Mesendoderm (in vitro differentiated cells): ENCODE results near the gene PNP.

ENCODE experiments used
- DNase-seq: peaks from one replicate; pipeline ENCODE4 v3.0.0; 2013
- H2AK5ac ChIP-seq: 2 replicates; pipeline ENCODE4 v1.6.1; 2013; ENCODE audit warnings: low read length, inconsistent platforms
- H2BK120ac ChIP-seq: 2 replicates; pipeline ENCODE4 v1.6.1; 2013; ENCODE audit warnings: low read depth, mild to moderate bottlenecking, low read length, moderate library complexity, mixed read lengths
- H2BK15ac ChIP-seq: replicated peaks from 2 replicates; pipeline ENCODE4 v1.6.1; 2013; ENCODE audit warnings: low read depth, mild to moderate bottlenecking, moderate library complexity
- H2BK5ac ChIP-seq: 2 replicates; pipeline ENCODE4 v1.6.1; 2013; ENCODE audit warnings: low read length, inconsistent platforms
- H3K18ac ChIP-seq: 2 replicates; pipeline ENCODE4 v1.6.1; 2013; ENCODE audit warnings: mild to moderate bottlenecking, low read length, mixed read lengths
- H3K23ac ChIP-seq: one replicate; pipeline ENCODE4 v1.6.1; 2013; ENCODE audit warnings: low read length
- H3K27ac ChIP-seq: 2 replicates; pipeline ENCODE4 v1.5.1; 2013; ENCODE audit warnings: low read depth, mild to moderate bottlenecking, inconsistent platforms, low read length, moderate library complexity
- H3K27me3 ChIP-seq: 2 replicates; pipeline ENCODE4 v1.6.1; 2013; ENCODE audit warnings: low read length, control low read depth, mild to moderate bottlenecking, inconsistent platforms; ENCODE audit not compliant: insufficient read depth, poor library complexity
- H3K36me3 ChIP-seq: 2 replicates; pipeline ENCODE4 v1.6.1; 2013; ENCODE audit warnings: low read length, inconsistent platforms; ENCODE audit not compliant: control insufficient read depth, insufficient read depth
- H3K4ac ChIP-seq: one replicate; pipeline ENCODE4 v1.6.1; 2013; ENCODE audit warnings: low read depth, mild to moderate bottlenecking, low read length, moderate library complexity
- H3K4me1 ChIP-seq: 2 replicates; pipeline ENCODE4 v1.6.1; 2013; ENCODE audit warnings: low read depth, low read length, inconsistent platforms; ENCODE audit not compliant: control insufficient read depth
- H3K4me2 ChIP-seq: 2 replicates; pipeline ENCODE4 v1.6.1; 2013; ENCODE audit warnings: low read length
- H3K4me3 ChIP-seq: 2 replicates; pipeline ENCODE4 v1.5.1; 2013; ENCODE audit warnings: mild to moderate bottlenecking, low read length
- H3K56ac ChIP-seq: one replicate; pipeline ENCODE4 v1.6.1; 2013; ENCODE audit warnings: low read length
- H3K79me1 ChIP-seq: 2 replicates; pipeline ENCODE4 v1.6.1; 2013; ENCODE audit warnings: low read length, inconsistent platforms
- H3K79me2 ChIP-seq: 2 replicates; pipeline ENCODE4 v1.6.1; 2013; ENCODE audit warnings: mild to moderate bottlenecking, low read length; ENCODE audit not compliant: control insufficient read depth, insufficient read depth
- H3K9ac ChIP-seq: 2 replicates; pipeline ENCODE4 v1.6.1; 2013; ENCODE audit warnings: low read length, inconsistent platforms
- H4K5ac ChIP-seq: one replicate; pipeline ENCODE4 v1.6.1; 2013; ENCODE audit warnings: low read length
- H4K8ac ChIP-seq: one replicate; pipeline ENCODE4 v1.6.1; 2013; ENCODE audit warnings: low read depth, mild to moderate bottlenecking, control low read depth, low read length, moderate library complexity
- WGBS: extraction: QIAGEN DNeasy Blood & Tissue Kit; methylation state at CpG from one replicate; pipeline ENCODE4 v1.1.7; 2013; ENCODE audit warnings: low lambda C conversion rate, missing lambda C conversion rate; ENCODE audit not compliant: insufficient coverage; ENCODE audit errors: extremely low coverage; 5-methylcytosine and 5-hydroxymethylcytosine counted together

Gene PNP

DNA sequence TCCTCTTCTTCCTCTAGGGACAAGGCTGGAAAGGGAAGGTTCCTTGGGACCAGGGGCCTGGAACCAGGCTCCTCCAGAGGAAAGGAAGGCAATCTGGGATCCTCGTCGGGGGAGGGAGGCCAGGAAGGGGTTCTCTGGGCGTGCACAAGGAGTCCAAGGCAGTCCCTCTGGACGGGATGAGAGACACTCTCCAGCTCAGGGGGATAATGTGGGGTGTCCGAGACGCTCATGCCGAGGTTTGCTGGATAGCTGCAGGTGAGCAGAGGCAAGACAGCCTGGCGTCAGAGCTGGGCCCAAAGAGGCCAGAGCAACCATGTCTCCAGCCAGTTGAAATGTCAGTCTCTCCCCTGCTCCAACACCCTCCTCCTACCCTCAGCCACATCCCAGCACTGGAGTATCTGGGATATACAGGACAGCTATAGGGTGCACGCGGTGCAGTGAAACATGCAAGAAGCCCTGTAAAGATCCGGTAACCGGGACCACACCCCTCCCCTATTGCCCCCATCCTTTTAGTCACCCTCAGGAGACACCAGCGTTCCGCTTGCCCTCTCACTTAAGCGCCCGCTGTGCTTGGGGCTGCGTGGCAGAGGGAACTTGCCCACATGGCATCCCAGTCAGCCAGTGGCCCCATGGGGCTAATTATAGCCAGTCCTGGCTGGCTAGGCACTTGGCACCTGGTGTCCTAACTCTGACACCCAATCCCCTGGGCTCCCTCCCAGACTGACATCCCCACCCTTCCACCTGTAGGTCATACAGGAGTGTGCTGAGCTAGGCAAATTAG, 33.4 kb upstream of the PNP start, which contains the start of gene KLHL33:
Gene KLHL33 (minus strand): TSS at position 585 of the 781 bp plus-strand sequence. CDS start 355 bp downstream, at position 230.
- no peaks in the 10 kb centered on the region for H3K4me1 ChIP-seq
- H3K79me2 ChIP-seq = no peaks in the 10 kb centered on the region
- H3K27me3 ChIP-seq = peaks cover 2% of the 10 kb centered on the region
- peak within 1 kb of the TSS; percentile 39 for H3K56ac ChIP-seq
- H4K5ac ChIP-seq = no peak within 1 kb of the TSS
- DNase-seq = no peak
- peak within 1 kb of the TSS; percentile 31 for H3K4me2 ChIP-seq
- no peak within 1 kb of the TSS for H3K4me3 ChIP-seq
- H3K79me1 ChIP-seq = no peaks in the 10 kb centered on the region
- H3K4ac ChIP-seq = no peak within 1 kb of the TSS
- no peak within 1 kb of the TSS for H3K18ac ChIP-seq
- no peak within 1 kb of the TSS for H4K8ac ChIP-seq
- H2BK5ac ChIP-seq = no peak within 1 kb of the TSS
- H3K23ac ChIP-seq = no peak within 1 kb of the TSS
- H2AK5ac ChIP-seq = no peak within 1 kb of the TSS
- no peak within 1 kb of the TSS for H3K27ac ChIP-seq
- H2BK120ac ChIP-seq = no peak within 1 kb of the TSS
- no peak within 1 kb of the TSS for H2BK15ac ChIP-seq
- H3K36me3 ChIP-seq = no peaks in the 10 kb centered on the region
- H3K9ac ChIP-seq = no peak within 1 kb of the TSS
- no CpG with 5 or more reads among the region's 17 CpGs for WGBS

DNA sequence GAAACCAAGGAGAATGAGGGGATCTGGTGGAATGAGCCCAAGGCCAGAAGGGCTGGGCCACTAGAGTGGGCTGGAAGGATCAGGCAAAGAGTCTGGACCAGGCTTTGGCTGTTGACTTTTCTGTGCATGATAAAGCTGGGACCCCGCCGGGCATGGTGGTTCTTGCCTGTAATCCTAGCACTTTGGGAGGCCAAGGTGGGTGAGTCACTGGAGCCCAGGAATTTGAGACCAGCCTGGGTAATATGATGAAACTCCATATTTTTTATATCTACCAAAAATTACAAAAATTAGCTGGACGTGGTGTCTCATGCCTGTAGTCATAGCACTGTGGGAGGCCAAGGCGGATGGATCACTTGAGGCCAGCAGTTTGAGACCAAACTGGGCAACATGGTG, 32.8 kb upstream of the PNP start:
- H3K9ac ChIP-seq = no peak overlapping the region
- H2BK120ac ChIP-seq = no peak overlapping the region
- no peak overlapping the region for H4K5ac ChIP-seq
- DNase-seq = no peak
- WGBS = no CpG with 5 or more reads among the region's 4 CpGs
- H3K56ac ChIP-seq = no peak overlapping the region
- no peaks in the 10 kb centered on the region for H3K36me3 ChIP-seq
- H2AK5ac ChIP-seq = no peak overlapping the region
- peaks cover 2% of the 10 kb centered on the region for H3K27me3 ChIP-seq
- no peaks in the 10 kb centered on the region for H3K79me1 ChIP-seq
- no peak overlapping the region for H3K27ac ChIP-seq
- no peak overlapping the region for H3K23ac ChIP-seq
- no peak overlapping the region for H2BK5ac ChIP-seq
- no peaks in the 10 kb centered on the region for H3K4me1 ChIP-seq
- H2BK15ac ChIP-seq = no peak overlapping the region
- H3K4ac ChIP-seq = no peak overlapping the region
- H3K4me3 ChIP-seq = no peak overlapping the region
- no peak overlapping the region for H3K18ac ChIP-seq
- H4K8ac ChIP-seq = no peak overlapping the region
- no peak overlapping the region for H3K4me2 ChIP-seq
- no peaks in the 10 kb centered on the region for H3K79me2 ChIP-seq

DNA sequence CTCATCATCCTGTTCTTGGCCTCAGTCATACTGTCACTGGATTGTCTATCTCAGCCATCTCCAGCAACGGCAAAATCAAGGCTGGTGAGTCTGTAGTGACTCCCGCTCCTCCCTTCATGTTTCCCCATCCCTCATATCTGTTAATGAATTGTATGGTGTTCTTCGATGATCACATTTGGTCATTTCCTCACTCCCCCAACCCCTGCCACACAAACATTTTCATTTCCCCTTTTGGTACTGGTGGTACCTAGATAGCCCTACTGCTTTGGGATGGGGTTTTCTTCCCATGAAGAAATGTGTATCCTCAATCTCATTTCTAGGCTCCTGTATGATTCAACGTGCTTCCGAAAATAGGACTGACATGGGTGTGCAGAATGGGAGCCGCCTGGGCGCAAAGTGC, 30.5 kb upstream of the PNP start:
- DNase-seq = no peak
- no peak overlapping the region for H3K4me2 ChIP-seq
- WGBS = no CpG with 5 or more reads among the region's 7 CpGs

DNA sequence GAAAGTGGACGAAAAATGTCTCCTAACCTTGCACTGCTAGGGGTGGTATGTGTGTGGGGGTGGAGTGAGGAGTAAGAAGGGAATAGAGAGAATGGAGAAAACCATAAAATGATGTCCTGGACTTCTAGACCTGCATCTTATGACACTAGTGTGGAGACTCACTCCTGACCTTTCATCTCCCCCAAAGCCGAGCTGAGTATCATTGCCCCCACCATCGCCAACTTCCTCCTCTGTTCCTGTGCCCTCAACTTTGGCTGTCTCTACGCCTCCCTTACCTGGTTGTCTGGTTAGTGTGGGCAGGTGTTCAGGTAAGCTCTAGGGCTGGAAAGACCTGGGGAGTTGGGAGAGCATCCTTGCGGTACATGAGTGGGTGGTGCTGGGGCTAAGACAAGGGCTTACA, 28.7 kb upstream of the PNP start:
- Histone ChIP-seq H3K9ac (no peak overlapping the region), H3K27ac (no peak overlapping the region), H3K79me1 (no peaks in the 10 kb centered on the region)

More for the DNA sequence above, 30.5 kb upstream of the PNP start:
- Histone ChIP-seq H3K18ac (no peak overlapping the region), H3K4me3 (no peak overlapping the region), H4K8ac (no peak overlapping the region), H3K79me2 (no peaks in the 10 kb centered on the region), H3K79me1 (no peaks in the 10 kb centered on the region), H2BK120ac (no peak overlapping the region), H2BK15ac (no peak overlapping the region), H3K4ac (no peak overlapping the region), H3K27me3 (peaks cover 2% of the 10 kb centered on the region), H2BK5ac (no peak overlapping the region), H3K36me3 (no peaks in the 10 kb centered on the region), H3K56ac (no peak overlapping the region), H2AK5ac (no peak overlapping the region), H4K5ac (no peak overlapping the region), H3K9ac (no peak overlapping the region), H3K4me1 (no peaks in the 10 kb centered on the region), H3K27ac (no peak overlapping the region), H3K23ac (no peak overlapping the region)

DNA sequence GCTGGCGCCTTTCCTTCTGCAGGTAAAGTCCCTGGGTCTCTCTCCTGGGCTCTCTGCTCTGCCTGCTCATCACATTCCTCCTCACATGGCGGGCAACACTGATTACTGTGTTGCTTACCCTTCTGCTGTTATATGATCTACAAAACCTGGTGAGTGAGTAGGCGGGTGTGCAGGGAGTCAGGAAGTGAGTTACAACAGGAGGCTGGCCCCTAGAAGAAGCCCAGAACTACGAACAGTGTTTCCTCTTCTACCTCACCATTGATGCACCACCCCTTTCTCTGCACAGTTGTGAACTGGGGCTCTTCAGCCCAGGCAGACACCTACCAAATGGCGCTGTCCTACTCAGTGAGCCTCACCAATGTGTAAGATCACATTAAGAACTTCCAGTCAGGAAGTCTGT, 28.3 kb upstream of the PNP start:
- Histone ChIP-seq H2BK15ac (no peak overlapping the region), H2BK5ac (no peak overlapping the region), H3K18ac (no peak overlapping the region), H4K5ac (no peak overlapping the region), H3K27ac (no peak overlapping the region), H4K8ac (no peak overlapping the region), H3K79me1 (no peaks in the 10 kb centered on the region), H3K79me2 (no peaks in the 10 kb centered on the region), H3K36me3 (peaks cover 3% of the 10 kb centered on the region), H3K27me3 (no peaks in the 10 kb centered on the region), H3K23ac (no peak overlapping the region), H3K4ac (no peak overlapping the region), H2AK5ac (no peak overlapping the region), H3K56ac (no peak overlapping the region), H2BK120ac (no peak overlapping the region), H3K4me2 (no peak overlapping the region), H3K4me3 (no peak overlapping the region), H3K9ac (no peak overlapping the region), H3K4me1 (no peaks in the 10 kb centered on the region)
- no CpG with 5 or more reads among the region's 5 CpGs for WGBS
- no peak for DNase-seq

More for the DNA sequence above, 28.7 kb upstream of the PNP start:
- H3K4me2 ChIP-seq = no peak overlapping the region
- no peak overlapping the region for H2BK120ac ChIP-seq
- H3K56ac ChIP-seq = no peak overlapping the region
- no peak overlapping the region for H3K18ac ChIP-seq
- no peak overlapping the region for H2AK5ac ChIP-seq
- H3K79me2 ChIP-seq = no peaks in the 10 kb centered on the region
- no peak overlapping the region for H4K8ac ChIP-seq
- H2BK15ac ChIP-seq = no peak overlapping the region
- no peaks in the 10 kb centered on the region for H3K27me3 ChIP-seq
- no peak overlapping the region for H3K4me3 ChIP-seq
- DNase-seq = no peak
- WGBS = no CpG with 5 or more reads among the region's 5 CpGs
- no peaks in the 10 kb centered on the region for H3K4me1 ChIP-seq
- H3K23ac ChIP-seq = no peak overlapping the region
- H3K36me3 ChIP-seq = no peaks in the 10 kb centered on the region
- no peak overlapping the region for H4K5ac ChIP-seq
- no peak overlapping the region for H2BK5ac ChIP-seq
- no peak overlapping the region for H3K4ac ChIP-seq

GRCh38 chr14:20441461-20441860, 27.7 kb upstream of the PNP start:
- H3K4me1 ChIP-seq = no peaks in the 10 kb centered on the region
- no peak overlapping the region for H3K56ac ChIP-seq
- no peaks in the 10 kb centered on the region for H3K79me2 ChIP-seq
- H2BK15ac ChIP-seq = no peak overlapping the region
- no peak overlapping the region for H2BK5ac ChIP-seq
- peaks cover 7% of the 10 kb centered on the region for H3K36me3 ChIP-seq
- H2AK5ac ChIP-seq = no peak overlapping the region
- DNase-seq = no peak
- H3K4me2 ChIP-seq = no peak overlapping the region
- H3K23ac ChIP-seq = no peak overlapping the region
- no CpG with 5 or more reads among the region's 2 CpGs for WGBS
- H4K5ac ChIP-seq = no peak overlapping the region
- no peak overlapping the region for H3K27ac ChIP-seq
- no peak overlapping the region for H3K18ac ChIP-seq
- no peak overlapping the region for H3K9ac ChIP-seq
- no peak overlapping the region for H2BK120ac ChIP-seq
- no peaks in the 10 kb centered on the region for H3K79me1 ChIP-seq
- H3K27me3 ChIP-seq = no peaks in the 10 kb centered on the region
- H4K8ac ChIP-seq = no peak overlapping the region
- no peak overlapping the region for H3K4me3 ChIP-seq
- no peak overlapping the region for H3K4ac ChIP-seq
